ENCODE results near the gene ANKRD17. TPM values are rescaled to one million over a fixed set of nuclear protein-coding genes. Genes with fewer than 3 reads are reported as not detected.
"Not testable (repeated sequence)": the region's sequence is repeated elsewhere in the genome, so short reads cannot be mapped to it uniquely, and the experiment has no call there.

The ANKRD17 gene
- total and polyA plus RNA-seq, 9 of the 15 experiments (the other 6 are each of a cell fraction or from before 2014, with no cell fraction given): 25.5 to 86.9 (median 52.2) TPM

DNA sequence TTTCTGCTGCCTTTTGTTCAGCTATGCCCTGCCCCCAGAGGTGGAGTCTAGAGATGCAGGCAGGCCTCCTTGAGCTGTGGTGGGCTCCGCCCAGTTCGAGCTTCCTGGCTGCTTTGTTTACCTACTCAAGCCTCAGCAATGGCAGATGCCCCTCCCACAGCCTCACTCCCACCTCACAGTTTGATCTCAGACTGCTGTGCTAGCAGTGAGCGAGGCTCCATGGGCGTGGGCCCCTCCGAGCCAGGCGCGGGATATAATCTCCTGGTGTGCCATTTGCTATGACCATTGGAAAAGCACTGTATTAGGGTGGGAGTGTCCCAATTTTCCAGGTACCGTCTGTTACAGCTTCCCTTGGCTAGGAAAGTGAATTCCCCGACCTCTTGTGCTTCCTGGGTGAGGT, 34.1 kb upstream of the ANKRD17 start:
- intact Hi-C loops (cut with micrococcal nuclease); H3K79me2 ChIP-seq (ENCODE audit: control insufficient read depth, insufficient read depth, low read length); in situ Hi-C loops (cut with MboI); ATAC-seq; H3K4me1 ChIP-seq (replicated peaks in 1 of 2; ENCODE audit: control insufficient read depth in 2 of 2, insufficient read depth in 2 of 2, low read length in 2 of 2); H2AFZ ChIP-seq (ENCODE audit: low read depth, low read length); H3K36me3 ChIP-seq (ENCODE audit: control insufficient read depth, insufficient read depth, low read length); H3K27me3 ChIP-seq (ENCODE audit: control insufficient read depth in 2 of 2, insufficient read depth in 2 of 2, low read length in 2 of 2); FAIRE-seq; CTCF ChIA-PET (ENCODE audit: low intra/inter-chr PET ratio); BruUV-seq (replicated peaks); H3K9me3 ChIP-seq (replicated peaks; ENCODE audit: control insufficient read depth, insufficient read depth, low read depth, low read length); H3K9ac ChIP-seq (ENCODE audit: insufficient read depth in 1 of 2, low read depth in 2 of 2, low read length in 2 of 2); H3K4me3 ChIP-seq; DNase-seq (ENCODE audit: extremely low read depth in 1 of 4, low spot score in 3 of 4); H3K4me2 ChIP-seq (ENCODE audit: insufficient read depth, low read length); H4K20me1 ChIP-seq (replicated peaks; ENCODE audit: control insufficient read depth, insufficient read depth, low read length); H3K9me1 ChIP-seq (ENCODE audit: control insufficient read depth, insufficient read depth, low read length); H3K27ac ChIP-seq (ENCODE audit: extremely low read depth, low read depth, low read length): not testable (repeated sequence)
- POLR2A ChIA-PET: interaction anchor here (0.6 kb wide), 1 partner anchor 130 kb away, joined by 3 read pairs; no protein-coding TSS in a partner anchor
- 48% methylated on average over 9 of the region's 9 CpGs for WGBS (ENCODE audit: insufficient coverage, low coverage, missing lambda C conversion rate)

- TF ChIP-seq BCOR (IDR thresholded peaks at IDR 0.05) (no peak), DNMT1 (IDR thresholded peaks at IDR 0.05) (no peak), DMBX1 (CRISPR knock-in tag; IDR thresholded peaks at IDR 0.05; ENCODE audit: borderline replicate concordance) (no peak), TEAD2 (tag; IDR thresholded peaks at IDR 0.05) (no peak), ZNF133 (CRISPR knock-in tag; IDR thresholded peaks at IDR 0.05) (no peak), ZMIZ1 (IDR thresholded peaks at IDR 0.05; ENCODE audit: low read depth in 2 of 2, low read length in 2 of 2) (no peak), NCOA2 (IDR thresholded peaks at IDR 0.05; ENCODE audit: partially characterized antibody in 2 of 2) (no peak), SIRT6 (IDR thresholded peaks at IDR 0.05; ENCODE audit: low read depth, low read length) (no peak), EP300 (IDR thresholded peaks at IDR 0.05; ENCODE audit: low read length) (no peak)
- intact Hi-C loops (cut with micrococcal nuclease): no loop called here
- no peaks in the 10 kb centered on the region for H3K4me1 ChIP-seq (replicated peaks in 1 of 2; ENCODE audit: control insufficient read depth in 2 of 2, insufficient read depth in 2 of 2, low read length in 2 of 2)
- POLR2A ChIA-PET: no interaction called here
- H3K36me3 ChIP-seq (ENCODE audit: control insufficient read depth, insufficient read depth, low read length): no peaks in the 10 kb centered on the region
- in situ Hi-C loops (cut with MboI): no loop called here
- BruUV-seq (replicated peaks): no TSS peak
- no peak overlapping the region for H3K4me2 ChIP-seq (ENCODE audit: insufficient read depth, low read length)
- peaks cover 0 to 11% of the 10 kb centered on the region in 2 experiments; a peak in 2 of 5 replicates for H3K27me3 ChIP-seq (ENCODE audit: control insufficient read depth in 2 of 2, insufficient read depth in 2 of 2, low read length in 2 of 2)
- FAIRE-seq (no peak), ATAC-seq (no peak), DNase-seq (ENCODE audit: extremely low read depth in 1 of 4, low spot score in 3 of 4) (no peak)
- H3K27ac ChIP-seq (ENCODE audit: extremely low read depth, low read depth, low read length): no peak overlapping the region
- H3K9me3 ChIP-seq (replicated peaks; ENCODE audit: control insufficient read depth, insufficient read depth, low read depth, low read length): no peaks in the 10 kb centered on the region; the same call in 1 of the 2 replicates
- H2AFZ ChIP-seq (ENCODE audit: low read depth, low read length): no peak overlapping the region
- no peaks in the 10 kb centered on the region for H3K9me1 ChIP-seq (ENCODE audit: control insufficient read depth, insufficient read depth, low read length)
- no peak overlapping the region for H3K9ac ChIP-seq (ENCODE audit: insufficient read depth in 1 of 2, low read depth in 2 of 2, low read length in 2 of 2)
- H3K79me2 ChIP-seq (ENCODE audit: control insufficient read depth, insufficient read depth, low read length): no peaks in the 10 kb centered on the region
- CTCF ChIA-PET (ENCODE audit: low intra/inter-chr PET ratio): no interaction called here
- no peaks in the 10 kb centered on the region for H4K20me1 ChIP-seq (replicated peaks; ENCODE audit: control insufficient read depth, insufficient read depth, low read length)
- no peak overlapping the region for H3K4me3 ChIP-seq
- WGBS (ENCODE audit: insufficient coverage, low coverage, missing lambda C conversion rate): 4% methylated on average over 5 of the region's 5 CpGs
Observed at GRCh38 chr4:73281982-73282381, 23.4 kb upstream of the ANKRD17 start.
